HepG2 (cell line): Measurements from ENCODE around the gene ERICH6. TPM values are rescaled to one million over a fixed set of nuclear protein-coding genes. Genes with fewer than 3 reads are reported as not detected.

Experiments used
- ATAC-seq: fragments of 200-7000 bp; cut with Tn5 transposase; 3 replicates; pipeline ENCODE4 v1.9.1; 2020; ENCODE audit warnings: mild to moderate bottlenecking, moderate library complexity
- BruUV-seq: library from RNA; stranded (reverse); fragments of 400-500 nt; replicated peaks from 2 replicates; lab custom pipeline; 2021; lab: Mats Ljungman, UMichigan
- CTCF ChIA-PET: fragments of 300-600 bp; formaldehyde crosslinking; extraction: SDS; loops from one replicate; lab custom pipeline; 2021; ENCODE audit warnings: low total read pairs, inconsistent platforms, low intra/inter-chr PET ratio; lab: Yijun Ruan, JAX
- POLR2A ChIA-PET: fragments of 350-600 bp; sonication (Branson Sonifier 250); formaldehyde crosslinking; loops from one replicate; lab custom pipeline; 2020; ENCODE audit warnings: antibody characterized with exemption, inconsistent platforms; lab: Yijun Ruan, JAX
- DNase-seq: peaks from one replicate; pipeline ENCODE4 v3.0.0-alpha.2; 2015; ENCODE audit warnings: low spot score
- FAIRE-seq: peaks from 3 replicates; lab custom pipeline; 2011; peaks lifted over from hg19 to GRCh38; lab: Jason Lieb, UNC
- H2AFZ ChIP-seq: one replicate; pipeline ENCODE4 v1.6.1; 2011; ENCODE audit warnings: low read length, inconsistent platforms
- H3K27ac ChIP-seq: fragments of 300-600 bp; 3 replicates; pipeline ENCODE4 v1.8.0; 2011; ENCODE audit warnings: mixed run types, mild to moderate bottlenecking, mixed read lengths, low read length, inconsistent platforms; ENCODE audit not compliant: insufficient read depth; ENCODE audit errors: extremely low read length
- H3K27me3 ChIP-seq, 2 experiments: fragments of 200-600 bp in 1 of 2; 2 replicates in 1 of 2; 3 replicates in 1 of 2; pipeline versions ENCODE4 v1.6.0 to v1.8.0; 2011; ENCODE audit warnings: low read length in 2 of 2, mild to moderate bottlenecking in 2 of 2, moderate library complexity in 2 of 2, inconsistent platforms in 1 of 2; ENCODE audit not compliant: insufficient read depth in 2 of 2, control insufficient read depth in 1 of 2
- H3K36me3 ChIP-seq, 2 experiments: fragments of 200-600 bp in 1 of 2; replicated peaks in 1 of 2; 2 replicates in 1 of 2; 3 replicates in 1 of 2; pipeline versions ENCODE4 v1.5.1 to v1.8.0; 2011; ENCODE audit warnings: low read length in 2 of 2, inconsistent platforms in 1 of 2; ENCODE audit not compliant: insufficient read depth in 2 of 2, control insufficient read depth in 1 of 2
- H3K4me1 ChIP-seq: 2 replicates; pipeline ENCODE4 v1.5.1; 2012; ENCODE audit warnings: low read length, inconsistent platforms; ENCODE audit not compliant: insufficient read depth
- H3K4me2 ChIP-seq: 2 replicates; pipeline ENCODE4 v1.6.0; 2011; ENCODE audit warnings: low read depth, low read length, inconsistent platforms
- H3K4me3 ChIP-seq, 3 experiments: fragments of 200-600 bp in 1 of 3; sonication (generic), shearing (Covaris generic) in 1 of 3; replicated peaks in 1 of 3; 2 replicates each; pipeline ENCODE4 v1.5.1; 2011 to 2016; ENCODE audit warnings: low read length in 3 of 3, inconsistent platforms in 2 of 3, low read depth in 2 of 3, mild to moderate bottlenecking in 2 of 3, control low read depth in 1 of 3, mixed read lengths in 1 of 3; ENCODE audit not compliant: insufficient read depth in 1 of 3
- H3K79me2 ChIP-seq: one replicate; pipeline ENCODE4 v1.6.1; 2011; ENCODE audit warnings: low read length, inconsistent platforms; ENCODE audit not compliant: insufficient read depth
- H3K9ac ChIP-seq: 2 replicates; pipeline ENCODE4 v1.6.0; 2011; ENCODE audit warnings: mild to moderate bottlenecking, low read depth, low read length, inconsistent platforms; ENCODE audit not compliant: insufficient read depth
- H3K9me3 ChIP-seq: 2 replicates; pipeline ENCODE4 v1.5.1; 2012; ENCODE audit warnings: mild to moderate bottlenecking, low read length
- H4K20me1 ChIP-seq: 2 replicates; pipeline ENCODE4 v1.6.0; 2011; ENCODE audit warnings: inconsistent platforms, mild to moderate bottlenecking, low read length, moderate library complexity; ENCODE audit not compliant: insufficient read depth
- FOSL1 ChIP-seq: sonication (generic); formaldehyde crosslinking; IDR thresholded peaks from 2 replicates; pipeline ENCODE4 v1.9.0; 2021; ENCODE audit warnings: missing genetic modification reagents, borderline replicate concordance
- MYNN ChIP-seq: sonication (generic); formaldehyde crosslinking; IDR thresholded peaks from 2 replicates; pipeline ENCODE4 v1.4.0; 2020; ENCODE audit warnings: mild to moderate bottlenecking, low read depth, missing genetic modification reagents
- NFKB2 ChIP-seq: sonication (generic); formaldehyde crosslinking; IDR thresholded peaks from 2 replicates; pipeline ENCODE4 v1.4.0; 2020; ENCODE audit warnings: missing genetic modification reagents, borderline replicate concordance
- SSRP1 ChIP-seq: IDR thresholded peaks from 2 replicates; pipeline ENCODE4 v1.6.1; 2016; ENCODE audit warnings: control low read depth
- ZMYM4 ChIP-seq: sonication (generic); formaldehyde crosslinking; IDR thresholded peaks from 2 replicates; pipeline ENCODE4 v1.8.1; 2023; ENCODE audit warnings: mild to moderate bottlenecking, missing genetic modification reagents
- ZNF296 ChIP-seq: sonication (generic); formaldehyde crosslinking; conservative IDR thresholded peaks from 2 replicates; pipeline ENCODE4 v1.5.0; 2020; ENCODE audit warnings: mild to moderate bottlenecking, missing genetic modification reagents
- ZNF782 ChIP-seq: sonication (generic); formaldehyde crosslinking; IDR thresholded peaks from 2 replicates; pipeline ENCODE4 v1.4.0; 2020; ENCODE audit warnings: missing genetic modification reagents, mild to moderate bottlenecking, borderline replicate concordance
- ZNF839 ChIP-seq: sonication (generic); formaldehyde crosslinking; IDR thresholded peaks from 2 replicates; pipeline ENCODE4 v1.4.0; 2020; ENCODE audit warnings: missing genetic modification reagents, mild to moderate bottlenecking, borderline replicate concordance
- WGBS: methylation state at CpG from one replicate; pipeline ENCODE4 v1.1.6; 2017; ENCODE audit warnings: low lambda C conversion rate; 5-methylcytosine and 5-hydroxymethylcytosine counted together
- in situ Hi-C: cut with HindIII; loops from 2 replicates; pipeline ENCODE4 v1.10.0; 2017; ENCODE audit warnings: low pct_unique_long_range_greater_than_20kb; ENCODE audit not compliant: extremely low pct_ligation_motif_present
- intact Hi-C: fragments of 100-400 bp; cut with micrococcal nuclease; formaldehyde crosslinking; loops from one replicate; pipeline ENCODE4 v1.10.0; 2022; ENCODE audit not compliant: unreplicated experiment
- polyA plus RNA-seq, 8 experiments: library from polyadenylated mRNA; depleted of rRNA in 3 of 8; stranded (reverse) in 7 of 8; unstranded in 1 of 8; fragments of >200 nt; fragmentation: Illumina TruSeq in 4 of 8; extraction: Trizol in 4 of 8; gene quantifications; 2 replicates each; pipeline versions ENCODE4 v1.2.1 to v1.2.3, GENCODE V29; 2011 to 2016; ENCODE audit warnings: low read depth in 4 of 8, missing spikeins in 1 of 8, mixed read lengths in 1 of 8; ENCODE audit not compliant: insufficient read depth in 1 of 8
- total RNA-seq, 5 experiments: library from RNA; depleted of rRNA; stranded (reverse); fragments of >200 nt; fragmentation: Illumina TruSeq; extraction: Trizol; gene quantifications; 2 replicates each; pipeline ENCODE4 v1.2.3, GENCODE V29; 2016; ENCODE audit warnings: low read depth in 1 of 5
- TF ChIP-seq, protein P1 (sequence below): sonication (generic); formaldehyde crosslinking; IDR thresholded peaks from 2 replicates; pipeline ENCODE4 v1.5.1; 2020; ENCODE audit warnings: mild to moderate bottlenecking, missing genetic modification reagents, moderate library complexity

The ERICH6 gene
- total and polyA plus RNA-seq, 2 of the 13 experiments (the other 11 are each of a cell fraction or from before 2014, with no cell fraction given) = 0.03 TPM; not detected in 1

DNA sequence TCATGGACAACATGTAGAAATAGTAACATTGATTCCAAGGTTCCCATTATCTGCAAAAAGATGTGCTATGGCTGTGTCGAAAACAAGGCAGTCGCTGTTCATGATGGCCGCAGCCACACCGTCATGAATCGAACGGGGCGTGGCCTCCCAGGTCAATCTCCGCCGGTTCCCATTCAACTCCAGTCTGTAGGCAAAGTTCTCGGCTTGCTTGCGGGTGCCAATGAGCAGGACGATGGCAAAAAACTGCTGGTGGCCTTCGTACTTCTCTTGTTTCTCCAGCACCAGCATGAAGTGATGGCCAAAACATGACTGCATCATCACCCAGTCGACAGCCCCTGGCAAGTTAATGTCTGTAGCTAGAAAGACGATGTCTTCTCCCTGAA lies 38.4 kb upstream of the ERICH6 start:
- no peak for ATAC-seq
- no peak overlapping the region for H2AFZ ChIP-seq
- H3K27me3 ChIP-seq = no peaks in the 10 kb centered on the region
- H3K9ac ChIP-seq = no peak overlapping the region
- 95% methylated on average over 15 of the region's 15 CpGs for WGBS
- peaks cover 6 to 44% of the 10 kb centered on the region in 2 experiments; a peak in 4 of 5 replicates for H3K36me3 ChIP-seq
- H3K27ac ChIP-seq = peak overlapping the region; percentile 99
- H4K20me1 ChIP-seq = peaks cover 44% of the 10 kb centered on the region
- intact Hi-C loops (no loop called here), in situ Hi-C loops (no loop called here)
- FAIRE-seq = no peak
- peaks cover 58% of the 10 kb centered on the region for H3K79me2 ChIP-seq
- no peak overlapping the region for H3K4me3 ChIP-seq
- POLR2A ChIA-PET = interaction anchor here (0.9 to 1.3 kb wide), 2 partner anchors 11 to 13 kb away, joined by 3 to 5 read pairs; no protein-coding TSS in a partner anchor
- peaks cover 100% of the 10 kb centered on the region for H3K4me1 ChIP-seq
- no peak for DNase-seq
- H3K9me3 ChIP-seq = no peaks in the 10 kb centered on the region
- no TSS peak for BruUV-seq
- TF ChIP-seq ZNF839 = no peak
- TF ChIP-seq ZNF782 (CRISPR knock-in tag) = no peak
- no peak for TF ChIP-seq MYNN (CRISPR knock-in tag)
- TF ChIP-seq ZNF296 (CRISPR knock-in tag) = no peak
- peak; percentile 70; the same call in 1 of the 2 replicates for TF ChIP-seq SSRP1 (CRISPR knock-in tag)
- TF ChIP-seq ZMYM4 (CRISPR knock-in tag) = no peak
- no peak for TF ChIP-seq FOSL1 (CRISPR knock-in tag)
- TF ChIP-seq, protein P1, sequence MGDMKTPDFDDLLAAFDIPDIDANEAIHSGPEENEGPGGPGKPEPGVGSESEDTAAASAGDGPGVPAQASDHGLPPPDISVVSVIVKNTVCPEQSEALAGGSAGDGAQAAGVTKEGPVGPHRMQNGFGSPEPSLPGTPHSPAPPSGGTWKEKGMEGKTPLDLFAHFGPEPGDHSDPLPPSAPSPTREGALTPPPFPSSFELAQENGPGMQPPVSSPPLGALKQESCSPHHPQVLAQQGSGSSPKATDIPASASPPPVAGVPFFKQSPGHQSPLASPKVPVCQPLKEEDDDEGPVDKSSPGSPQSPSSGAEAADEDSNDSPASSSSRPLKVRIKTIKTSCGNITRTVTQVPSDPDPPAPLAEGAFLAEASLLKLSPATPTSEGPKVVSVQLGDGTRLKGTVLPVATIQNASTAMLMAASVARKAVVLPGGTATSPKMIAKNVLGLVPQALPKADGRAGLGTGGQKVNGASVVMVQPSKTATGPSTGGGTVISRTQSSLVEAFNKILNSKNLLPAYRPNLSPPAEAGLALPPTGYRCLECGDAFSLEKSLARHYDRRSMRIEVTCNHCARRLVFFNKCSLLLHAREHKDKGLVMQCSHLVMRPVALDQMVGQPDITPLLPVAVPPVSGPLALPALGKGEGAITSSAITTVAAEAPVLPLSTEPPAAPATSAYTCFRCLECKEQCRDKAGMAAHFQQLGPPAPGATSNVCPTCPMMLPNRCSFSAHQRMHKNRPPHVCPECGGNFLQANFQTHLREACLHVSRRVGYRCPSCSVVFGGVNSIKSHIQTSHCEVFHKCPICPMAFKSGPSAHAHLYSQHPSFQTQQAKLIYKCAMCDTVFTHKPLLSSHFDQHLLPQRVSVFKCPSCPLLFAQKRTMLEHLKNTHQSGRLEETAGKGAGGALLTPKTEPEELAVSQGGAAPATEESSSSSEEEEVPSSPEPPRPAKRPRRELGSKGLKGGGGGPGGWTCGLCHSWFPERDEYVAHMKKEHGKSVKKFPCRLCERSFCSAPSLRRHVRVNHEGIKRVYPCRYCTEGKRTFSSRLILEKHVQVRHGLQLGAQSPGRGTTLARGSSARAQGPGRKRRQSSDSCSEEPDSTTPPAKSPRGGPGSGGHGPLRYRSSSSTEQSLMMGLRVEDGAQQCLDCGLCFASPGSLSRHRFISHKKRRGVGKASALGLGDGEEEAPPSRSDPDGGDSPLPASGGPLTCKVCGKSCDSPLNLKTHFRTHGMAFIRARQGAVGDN (CRISPR knock-in tag) = peak; percentile 56
- TF ChIP-seq NFKB2 (CRISPR knock-in tag) = peak; percentile 45; the same call in 1 of the 2 replicates
- TF ChIP-seq, all 625 proteins: peak for 3
- CTCF ChIA-PET = no interaction called here
- H3K4me2 ChIP-seq = no peak overlapping the region
